Measurements from ENCODE around the gene EXD2. TPM values are rescaled to one million over a fixed set of nuclear protein-coding genes. Genes with fewer than 3 reads are reported as not detected.

The EXD2 gene
- total RNA-seq, 6 donors from 2014 or later, result 18.4 to 30.4 (median 21.1) TPM

DNA sequence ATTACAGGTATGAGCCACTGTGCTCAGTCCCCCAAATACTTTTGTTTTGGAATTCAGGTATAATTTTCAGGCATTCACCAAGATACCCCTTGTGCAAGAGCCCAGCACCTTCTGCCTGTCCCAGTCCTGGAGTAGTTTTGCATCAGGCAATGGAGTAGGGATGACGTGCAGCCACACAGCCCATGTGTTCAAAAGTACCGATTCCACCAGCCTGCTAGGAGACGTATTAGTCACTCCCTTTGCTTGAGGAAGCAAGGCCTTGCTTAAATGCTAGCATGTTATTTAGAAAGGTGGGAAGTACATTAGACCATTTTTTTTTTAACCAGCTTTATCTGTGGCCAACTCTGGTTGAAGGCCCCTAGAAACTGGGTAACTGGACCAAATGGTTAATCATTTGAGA, 53.6 kb downstream of the EXD2 start:
- DNase-seq, result no peak
- no peak for TF ChIP-seq POLR2A (IDR thresholded peaks at IDR 0.05)
- TF ChIP-seq, protein P1, sequence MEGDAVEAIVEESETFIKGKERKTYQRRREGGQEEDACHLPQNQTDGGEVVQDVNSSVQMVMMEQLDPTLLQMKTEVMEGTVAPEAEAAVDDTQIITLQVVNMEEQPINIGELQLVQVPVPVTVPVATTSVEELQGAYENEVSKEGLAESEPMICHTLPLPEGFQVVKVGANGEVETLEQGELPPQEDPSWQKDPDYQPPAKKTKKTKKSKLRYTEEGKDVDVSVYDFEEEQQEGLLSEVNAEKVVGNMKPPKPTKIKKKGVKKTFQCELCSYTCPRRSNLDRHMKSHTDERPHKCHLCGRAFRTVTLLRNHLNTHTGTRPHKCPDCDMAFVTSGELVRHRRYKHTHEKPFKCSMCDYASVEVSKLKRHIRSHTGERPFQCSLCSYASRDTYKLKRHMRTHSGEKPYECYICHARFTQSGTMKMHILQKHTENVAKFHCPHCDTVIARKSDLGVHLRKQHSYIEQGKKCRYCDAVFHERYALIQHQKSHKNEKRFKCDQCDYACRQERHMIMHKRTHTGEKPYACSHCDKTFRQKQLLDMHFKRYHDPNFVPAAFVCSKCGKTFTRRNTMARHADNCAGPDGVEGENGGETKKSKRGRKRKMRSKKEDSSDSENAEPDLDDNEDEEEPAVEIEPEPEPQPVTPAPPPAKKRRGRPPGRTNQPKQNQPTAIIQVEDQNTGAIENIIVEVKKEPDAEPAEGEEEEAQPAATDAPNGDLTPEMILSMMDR (IDR thresholded peaks at IDR 0.05), result no peak
- TF ChIP-seq POLR2AphosphoS5 (IDR thresholded peaks at IDR 0.05), result no peak
- TF ChIP-seq EP300 (IDR thresholded peaks at IDR 0.05), result no peak
- 92 to 97% methylated on average over 3 of the region's 3 CpGs for WGBS, 2 donors
- H3K4me3 ChIP-seq, result no peak overlapping the region
- H3K27ac ChIP-seq, result no peak overlapping the region
- no peaks in the 10 kb centered on the region for H3K4me1 ChIP-seq
- ATAC-seq (ENCODE audit: low FRiP score in 2 of 2), result no peak
- H3K9me3 ChIP-seq, result no peaks in the 10 kb centered on the region
- peaks cover 0 to 18% (median 7%) of the 10 kb centered on the region in 4 donors for H3K36me3 ChIP-seq
- no peaks in the 10 kb centered on the region for H3K27me3 ChIP-seq

DNA sequence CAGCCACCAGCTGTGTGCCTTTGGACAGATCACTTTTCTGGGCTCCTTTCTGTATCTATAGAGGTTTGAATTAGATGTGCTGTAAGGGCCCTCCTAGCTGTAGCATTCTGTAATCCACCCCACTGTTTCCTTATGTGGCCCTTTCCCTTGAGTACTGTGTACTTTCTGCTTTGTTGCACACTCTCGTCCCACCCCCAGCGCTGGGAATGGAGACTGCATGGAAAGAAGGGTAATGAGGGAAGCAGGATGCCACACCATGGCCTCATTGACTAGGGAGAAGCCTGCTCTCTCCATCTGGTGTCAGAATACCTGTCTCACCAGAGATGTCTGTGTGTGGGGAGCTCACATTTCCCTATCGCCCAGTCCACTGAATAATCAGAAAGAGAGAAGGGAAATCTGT, 55.0 kb downstream of the EXD2 start:
- H3K4me3 ChIP-seq, result no peak overlapping the region
- no peaks in the 10 kb centered on the region for H3K27me3 ChIP-seq
- no peaks in the 10 kb centered on the region for H3K4me1 ChIP-seq
- DNase-seq, result no peak
- H3K36me3 ChIP-seq, result peaks cover 0 to 5% (median 2%) of the 10 kb centered on the region in 4 donors
- no peak overlapping the region for H3K27ac ChIP-seq
- TF ChIP-seq POLR2AphosphoS5 (IDR thresholded peaks at IDR 0.05) (no peak), POLR2A (IDR thresholded peaks at IDR 0.05) (no peak), EP300 (IDR thresholded peaks at IDR 0.05) (no peak)
- TF ChIP-seq, protein P1 (IDR thresholded peaks at IDR 0.05), result no peak
- WGBS, 2 donors, result 89 to 93% methylated on average over 3 of the region's 3 CpGs
- no peak for ATAC-seq (ENCODE audit: low FRiP score in 2 of 2)
- no peaks in the 10 kb centered on the region for H3K9me3 ChIP-seq

DNA sequence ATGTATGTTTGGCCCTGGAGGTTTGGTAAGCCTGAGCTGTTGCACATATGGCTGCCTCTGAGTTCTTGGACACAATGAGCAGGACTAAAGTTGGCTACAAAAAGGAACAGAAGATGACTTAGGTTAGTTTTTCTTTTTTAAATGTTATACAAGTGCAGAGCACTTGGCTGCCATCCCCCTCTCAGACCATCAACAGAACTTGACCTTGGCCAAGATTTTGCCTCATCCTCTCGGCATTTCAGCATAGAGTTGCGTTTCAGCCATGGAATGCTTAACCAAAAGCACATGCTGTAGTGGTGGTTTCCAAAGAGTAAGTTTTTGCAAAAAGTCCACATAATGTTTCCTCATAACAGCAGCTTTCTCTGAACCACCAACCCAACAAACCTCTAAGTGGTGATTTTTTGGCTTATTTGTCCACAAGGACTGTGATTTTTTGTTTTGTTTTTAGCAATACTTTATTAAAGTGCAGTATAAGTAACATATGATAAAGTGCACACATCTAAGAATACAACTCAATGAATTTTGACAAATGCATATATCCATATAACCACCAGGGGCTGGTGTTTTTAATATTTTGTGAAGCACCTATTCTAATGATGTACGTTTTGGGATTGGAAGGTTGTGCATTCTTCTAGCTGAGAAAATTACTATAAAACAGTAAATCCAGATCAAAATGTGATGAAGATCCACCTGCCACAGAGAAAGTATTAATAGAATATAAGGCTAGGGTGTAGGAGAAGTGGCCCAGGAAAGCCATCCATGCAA, 56.6 kb downstream of the EXD2 start:
- WGBS, 2 donors, result 65 to 70% methylated on average over 3 of the region's 3 CpGs
- ATAC-seq (ENCODE audit: low FRiP score in 2 of 2) (peak in 1 of 2 donors; percentile 92), DNase-seq (no peak)
- Histone ChIP-seq H3K4me3 (no peak overlapping the region), H3K4me1 (no peaks in the 10 kb centered on the region), H3K27me3 (no peaks in the 10 kb centered on the region), H3K27ac (no peak overlapping the region), H3K9me3 (no peaks in the 10 kb centered on the region), H3K36me3 (no peaks in the 10 kb centered on the region)
- TF ChIP-seq POLR2AphosphoS5 (IDR thresholded peaks at IDR 0.05), result peak in 1 of 2 donors; percentile 28
- no peak for TF ChIP-seq POLR2A (IDR thresholded peaks at IDR 0.05)
- TF ChIP-seq EP300 (IDR thresholded peaks at IDR 0.05), result no peak
- TF ChIP-seq, protein P1 (IDR thresholded peaks at IDR 0.05), result peak in 1 of 6 experiments; percentile 21

DNA sequence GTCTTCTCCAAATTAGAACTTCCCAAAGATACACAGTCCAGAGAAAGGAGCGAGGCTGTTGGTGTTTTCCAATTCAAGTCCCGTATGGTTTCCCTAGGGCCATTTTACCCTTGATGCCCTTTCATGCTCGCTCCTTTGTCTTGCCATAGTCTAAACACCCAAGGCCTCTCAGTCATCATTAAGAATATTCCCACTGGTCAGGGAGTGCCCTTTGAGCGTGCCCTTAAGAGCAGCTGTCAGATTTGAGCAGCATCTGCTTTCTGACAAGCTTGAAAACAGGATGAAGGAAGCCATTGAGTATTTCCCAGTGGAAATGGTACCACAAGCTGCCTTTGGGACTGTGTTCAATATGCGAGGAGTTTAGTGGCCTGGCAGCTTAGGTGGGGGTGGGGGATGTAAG, 58.3 kb downstream of the EXD2 start:
- no peaks in the 10 kb centered on the region for H3K4me1 ChIP-seq
- WGBS, 2 donors, result 89 to 90% methylated on average over 4 to 5 of the region's 5 CpGs
- TF ChIP-seq, protein P1 (IDR thresholded peaks at IDR 0.05), result no peak
- TF ChIP-seq EP300 (IDR thresholded peaks at IDR 0.05) (no peak), POLR2A (IDR thresholded peaks at IDR 0.05) (no peak)
- ATAC-seq (ENCODE audit: low FRiP score in 2 of 2) (no peak), DNase-seq (no peak)
- no peaks in the 10 kb centered on the region for H3K27me3 ChIP-seq
- H3K4me3 ChIP-seq, result no peak overlapping the region
- H3K9me3 ChIP-seq, result no peaks in the 10 kb centered on the region
- H3K27ac ChIP-seq, result no peak overlapping the region
- no peaks in the 10 kb centered on the region for H3K36me3 ChIP-seq

DNA sequence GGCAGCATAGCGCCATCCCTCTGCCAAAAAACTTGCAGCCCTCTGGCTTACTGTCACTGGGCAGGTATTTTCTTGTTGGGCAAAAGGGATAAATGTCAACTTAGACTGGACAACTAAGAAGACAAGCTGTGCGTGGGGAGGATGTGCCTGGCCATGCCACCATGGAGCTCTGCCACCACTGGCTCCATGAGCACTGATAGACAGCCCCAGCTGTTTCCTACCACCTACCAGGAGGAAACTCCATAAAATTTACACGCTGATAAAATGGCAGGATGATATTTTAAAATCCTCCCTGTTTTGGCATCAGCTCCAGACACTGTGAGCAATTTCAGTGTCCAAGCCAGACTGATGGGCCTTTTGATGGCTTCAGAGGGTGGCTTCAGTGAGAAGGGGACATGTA, 61.6 kb downstream of the EXD2 start:
- DNase-seq (no peak), ATAC-seq (ENCODE audit: low FRiP score in 2 of 2) (no peak)
- TF ChIP-seq EP300 (IDR thresholded peaks at IDR 0.05) (no peak), POLR2AphosphoS5 (IDR thresholded peaks at IDR 0.05) (no peak), POLR2A (IDR thresholded peaks at IDR 0.05) (no peak)
- TF ChIP-seq, protein P1 (IDR thresholded peaks at IDR 0.05), result no peak
- Histone ChIP-seq H3K27ac (no peak overlapping the region), H3K27me3 (no peaks in the 10 kb centered on the region), H3K36me3 (no peaks in the 10 kb centered on the region), H3K9me3 (no peaks in the 10 kb centered on the region), H3K4me1 (no peaks in the 10 kb centered on the region), H3K4me3 (no peak overlapping the region)
- 76 to 80% methylated on average over 3 of the region's 3 CpGs for WGBS, 2 donors

Data from upper lobe of left lung (tissue), 6 donors.